GM12892 (cell line): Measurements from ENCODE around the gene PRDM16.

Experiments
- DNase-seq: peaks from one replicate; pipeline ENCODE4 v3.0.0; 2011; ENCODE audit not compliant: insufficient read length
- FAIRE-seq: peaks from 2 replicates; lab custom pipeline; 2011; peaks lifted over from hg19 to GRCh38; lab: Jason Lieb, UNC
- POLR2A ChIP-seq: IDR thresholded peaks from 2 replicates; pipeline ENCODE4 v1.6.1; 2011; ENCODE audit warnings: low read depth, low read length, control low read depth
- POLR2AphosphoS5 ChIP-seq: IDR thresholded peaks from 2 replicates; pipeline ENCODE4 v1.6.1; 2011; ENCODE audit warnings: low read depth, low read length, control low read depth
- TAF1 ChIP-seq: IDR thresholded peaks from 2 replicates; pipeline ENCODE4 v1.6.1; 2011; ENCODE audit warnings: low read depth, mild to moderate bottlenecking, control low read depth, low read length, borderline replicate concordance

The PRDM16 gene

DNA sequence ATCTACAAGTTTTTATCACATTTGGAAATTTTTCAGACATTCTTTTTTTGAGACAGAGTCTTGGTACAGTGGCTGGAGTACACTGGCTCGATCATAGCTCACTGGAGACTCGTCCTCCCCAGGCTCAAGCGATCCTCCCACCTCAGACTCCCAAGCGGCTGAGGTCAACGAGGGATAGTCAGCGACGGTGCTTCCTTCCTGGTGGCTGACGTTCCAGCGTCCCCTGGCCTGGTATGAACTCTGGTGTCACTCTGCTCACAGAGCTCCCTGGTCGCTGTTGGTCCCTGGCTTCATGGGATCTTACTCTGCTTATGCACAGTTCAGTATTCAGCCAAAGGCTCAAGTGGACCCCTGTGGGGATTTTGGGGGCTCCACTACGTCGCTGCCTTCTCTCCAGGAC is 382.0 kb downstream of the PRDM16 start:
- DNase-seq (no peak), FAIRE-seq (no peak)
- TF ChIP-seq TAF1 (no peak), POLR2AphosphoS5 (no peak), POLR2A (no peak)

DNA sequence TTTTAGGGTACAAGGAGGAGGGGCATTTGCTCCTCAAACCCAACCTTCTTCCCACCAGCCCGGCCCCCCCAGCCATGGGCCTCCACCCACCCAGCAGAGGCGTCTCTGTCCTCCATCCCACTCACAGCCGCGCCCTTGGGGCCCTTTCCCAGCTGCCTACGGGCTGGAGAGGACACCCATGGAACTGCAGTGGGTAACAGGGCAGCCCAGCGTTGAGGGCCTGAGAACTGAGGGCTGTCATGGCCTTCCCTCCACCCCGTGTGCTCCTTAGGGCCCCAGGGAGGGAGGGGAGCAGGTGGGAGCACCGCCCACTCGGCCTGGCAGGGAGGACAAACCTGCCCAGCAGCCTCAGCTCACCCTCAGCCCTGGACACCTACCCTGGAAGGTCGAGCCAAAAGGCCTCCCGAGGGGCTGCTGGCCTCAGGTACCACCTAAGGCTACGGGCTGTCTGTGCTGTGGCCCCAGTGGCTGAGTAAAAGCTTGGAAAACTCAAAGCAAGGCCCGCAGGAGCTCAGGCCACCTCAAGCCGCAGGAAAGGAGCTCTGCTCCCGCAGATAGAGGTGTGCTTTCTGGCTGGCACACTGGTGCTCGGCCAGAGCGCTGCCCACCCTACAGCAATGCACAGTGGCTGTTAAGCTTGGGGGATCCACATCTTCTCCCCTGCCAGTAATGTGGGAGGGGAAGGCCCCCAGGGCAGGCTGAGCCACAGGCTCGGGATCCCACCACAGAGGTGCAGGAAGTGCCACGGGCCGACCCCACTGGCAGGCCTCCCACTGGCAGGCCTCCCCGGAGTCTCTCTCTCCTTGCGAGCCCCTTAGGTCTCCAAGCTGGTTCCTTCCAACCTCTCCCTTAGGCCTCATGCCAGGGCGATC is 383.2 kb downstream of the PRDM16 start:
- TF ChIP-seq TAF1 (no peak), POLR2AphosphoS5 (no peak), POLR2A (no peak)
- FAIRE-seq (no peak), DNase-seq (no peak)

DNA sequence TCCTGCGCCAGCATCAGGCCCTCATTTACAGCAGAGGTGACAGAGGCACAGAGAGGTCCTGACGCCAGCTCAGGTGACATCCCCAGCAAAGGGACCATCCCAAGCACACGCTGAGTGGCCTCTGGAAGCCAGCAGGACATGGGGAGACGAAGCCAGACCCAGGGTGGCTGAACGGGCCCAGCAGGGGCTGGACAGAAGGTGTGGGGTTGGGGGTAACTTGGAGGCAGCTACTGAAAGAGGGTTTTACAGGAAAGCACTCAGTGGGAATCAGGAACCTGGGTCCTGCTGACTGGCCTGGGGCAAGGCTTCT is 383.8 kb downstream of the PRDM16 start:
- DNase-seq (no peak), FAIRE-seq (no peak)
- TF ChIP-seq TAF1 (no peak), POLR2AphosphoS5 (no peak), POLR2A (no peak)

DNA sequence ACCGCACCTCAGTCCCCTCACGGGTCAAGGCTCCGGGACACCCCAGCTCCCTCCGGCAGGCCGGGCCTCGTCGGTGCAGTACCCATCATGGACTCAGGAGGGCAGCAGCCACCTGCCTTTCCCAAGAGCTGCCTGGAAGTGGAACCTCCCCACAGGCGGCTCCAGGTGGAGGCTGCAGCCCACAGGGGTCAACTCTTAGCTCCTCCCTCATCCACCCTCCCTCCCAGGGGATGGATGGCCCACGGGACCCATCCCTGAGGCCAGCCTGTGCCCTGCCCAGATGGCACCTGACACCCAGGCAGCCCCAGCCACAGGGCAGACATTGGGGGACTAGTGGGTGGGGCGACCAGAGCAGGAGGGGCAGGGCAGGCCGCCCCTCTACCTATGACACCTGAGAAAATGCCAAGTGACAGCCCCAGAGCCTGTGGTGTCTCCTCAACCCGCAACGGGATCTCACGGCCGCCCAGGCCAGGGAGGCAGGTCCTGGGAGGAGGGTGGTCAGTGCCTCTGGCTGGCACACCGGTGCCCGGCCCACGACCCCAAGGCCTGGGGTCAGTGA is 384.3 kb downstream of the PRDM16 start:
- DNase-seq, result peak; percentile 89
- no peak for FAIRE-seq
- TF ChIP-seq POLR2AphosphoS5, result no peak

DNA sequence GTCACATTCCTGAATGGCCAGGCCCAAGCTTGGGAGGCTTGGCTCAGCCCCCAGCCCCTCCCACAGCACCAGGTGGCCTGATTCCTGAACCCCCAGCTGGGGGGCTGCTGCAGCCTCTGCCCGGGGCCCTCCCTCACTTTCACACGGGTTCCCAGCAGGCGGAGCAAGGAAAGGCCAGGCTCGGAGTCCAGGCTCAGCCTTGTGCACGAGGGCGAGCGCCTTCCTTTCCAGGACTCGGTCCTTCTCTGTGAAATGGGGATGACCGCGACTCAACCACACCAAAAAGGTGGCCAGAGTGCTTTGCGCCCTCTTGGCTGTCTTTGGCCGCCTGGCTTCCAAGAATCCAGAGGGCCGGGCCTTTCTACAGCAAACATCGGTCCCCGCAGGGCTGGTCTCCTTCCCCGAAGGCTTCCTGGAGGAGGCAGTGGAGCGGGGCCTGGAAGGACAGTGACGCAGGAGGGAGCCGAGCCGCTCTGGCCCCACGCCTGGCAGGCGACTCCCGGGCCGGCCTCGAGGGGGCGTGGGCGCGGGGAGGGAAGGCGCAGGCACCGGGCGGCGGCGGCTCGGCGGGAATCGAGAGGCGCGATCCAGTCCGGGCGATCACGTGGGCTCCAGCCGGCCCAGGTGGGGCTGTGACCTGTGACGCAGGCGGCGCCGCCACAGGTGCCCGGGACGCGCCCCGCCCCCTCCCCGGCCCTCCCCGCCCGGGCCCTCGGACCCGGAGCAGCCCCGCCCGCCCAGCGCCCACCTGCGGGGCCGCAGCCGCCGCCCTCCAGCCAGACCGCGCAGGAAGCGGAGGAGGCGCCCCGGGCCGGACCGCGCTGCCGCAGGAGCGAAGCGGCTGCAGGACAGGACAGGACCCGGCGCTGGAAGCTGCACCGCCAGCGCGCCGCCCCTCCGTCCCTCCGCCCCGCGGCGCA is 385.1 kb downstream of the PRDM16 start, which contains the start of gene ARHGEF16:
Gene ARHGEF16 (plus strand): TSS at position 775 of the 920 bp plus-strand sequence. CDS start 8,420 bp downstream, outside the sequence.
- FAIRE-seq (no peak), DNase-seq (no peak)
- TF ChIP-seq POLR2A, result no peak
- no peak for TF ChIP-seq POLR2AphosphoS5
- no peak for TF ChIP-seq TAF1

DNA sequence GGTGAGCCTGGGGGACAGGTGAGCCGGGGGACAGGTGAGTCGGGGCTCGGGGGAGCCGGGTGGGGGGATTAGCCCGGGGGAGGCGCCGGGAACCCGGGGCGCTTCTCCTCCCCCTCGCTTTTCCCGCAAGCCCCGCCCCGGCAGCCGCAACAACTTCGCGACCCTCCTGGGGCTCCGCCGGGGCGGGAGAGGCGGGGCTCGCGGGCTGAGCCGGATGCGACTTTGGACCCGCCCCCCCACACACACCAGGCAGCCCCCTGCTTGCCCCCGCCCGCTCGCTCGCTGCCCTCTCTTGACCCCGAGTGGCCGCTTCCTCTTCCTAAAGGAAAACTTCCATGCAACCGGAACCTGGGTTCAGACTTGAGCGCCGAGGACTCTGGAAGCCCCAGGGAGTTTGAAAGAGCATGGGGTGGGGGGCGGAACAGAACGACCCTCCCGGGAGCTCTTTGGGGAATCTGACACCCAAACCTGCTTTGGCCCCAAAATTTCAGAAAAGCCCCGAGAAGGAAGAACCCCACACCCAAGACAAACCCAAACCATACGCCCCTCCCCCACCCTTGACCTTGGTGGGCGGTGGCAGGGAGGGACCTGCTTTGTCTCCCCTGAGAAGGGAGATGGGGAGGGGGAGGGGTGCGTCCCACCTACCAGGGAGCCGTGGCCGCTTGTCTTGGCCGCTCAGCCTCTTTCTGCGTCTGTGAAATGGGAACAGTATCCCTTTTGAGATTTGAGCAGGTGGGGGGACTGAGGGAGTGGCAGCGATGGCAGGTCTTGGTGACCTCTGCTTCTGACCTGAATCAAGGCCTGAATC is 386.0 kb downstream of the PRDM16 start:
- DNase-seq (no peak), FAIRE-seq (no peak)

DNA sequence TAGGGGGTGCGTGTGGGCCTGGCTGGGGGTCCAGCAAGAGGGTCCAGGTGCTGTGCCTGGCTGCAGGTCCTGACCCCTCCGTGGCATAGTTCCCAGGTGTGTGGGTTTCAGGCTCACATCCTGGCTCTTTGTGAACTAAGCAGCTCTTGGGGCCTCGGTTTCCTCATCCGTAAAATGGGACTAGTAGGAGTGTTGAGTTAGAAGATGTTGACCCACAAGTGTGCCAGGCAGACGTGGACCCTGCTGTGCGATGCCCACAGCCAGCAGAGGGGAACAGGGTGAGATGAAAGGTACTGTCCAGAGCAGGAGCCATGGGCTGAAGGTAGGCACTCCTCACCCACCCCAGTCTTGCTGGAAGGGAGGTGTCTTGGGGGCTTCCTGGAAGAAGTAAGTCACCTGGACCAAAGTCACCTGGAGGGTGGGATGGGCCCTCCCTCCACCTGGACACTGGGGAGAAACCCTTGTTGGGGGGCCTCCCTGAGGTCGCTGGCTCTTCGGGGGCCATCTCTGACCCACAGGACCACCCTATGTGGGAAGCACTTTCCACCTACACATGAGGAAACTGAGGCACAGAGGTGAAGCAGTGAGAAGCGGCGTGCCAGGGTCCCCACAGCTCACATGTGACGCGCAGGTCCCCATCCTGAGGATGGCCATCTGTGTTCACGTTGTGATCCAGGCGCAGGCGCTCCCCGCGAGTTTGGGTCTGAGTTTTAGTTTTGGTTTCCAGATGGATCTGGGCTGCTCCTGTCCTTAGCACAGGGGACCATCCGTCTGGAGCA is 386.9 kb downstream of the PRDM16 start:
- no peak for TF ChIP-seq POLR2A
- TF ChIP-seq TAF1, result no peak
- no peak for TF ChIP-seq POLR2AphosphoS5
- FAIRE-seq, result no peak
- no peak for DNase-seq

More for the DNA sequence above, 386.0 kb downstream of the PRDM16 start:
- no peak for TF ChIP-seq POLR2AphosphoS5
- TF ChIP-seq POLR2A, result no peak
- TF ChIP-seq TAF1, result no peak

DNA sequence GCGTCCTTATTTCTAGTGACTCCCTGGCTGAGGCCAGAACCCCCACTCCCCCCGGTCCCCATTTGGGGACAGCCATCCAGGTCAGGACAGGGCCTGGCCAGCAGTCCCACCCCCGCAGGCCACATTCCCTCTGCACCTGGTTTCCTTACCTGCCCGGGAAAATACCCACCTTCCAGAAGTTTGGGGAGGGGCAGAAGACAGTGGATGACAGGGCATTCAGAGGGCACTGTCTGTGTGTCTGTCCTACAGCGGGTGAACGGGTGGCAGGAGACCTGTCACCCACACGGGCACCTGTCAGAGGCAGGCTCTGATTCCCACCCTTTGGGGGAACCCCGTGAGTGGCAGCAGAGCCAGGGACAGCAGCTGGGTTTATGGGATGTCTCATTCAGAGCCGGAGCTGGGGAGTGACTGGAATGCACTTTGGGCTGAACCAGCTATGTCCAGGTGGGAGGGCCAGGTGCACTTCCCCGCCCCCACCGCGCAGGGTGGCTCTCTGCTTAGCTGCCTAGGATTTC is 387.5 kb downstream of the PRDM16 start:
- FAIRE-seq (no peak), DNase-seq (no peak)
- no peak for TF ChIP-seq POLR2AphosphoS5
- no peak for TF ChIP-seq POLR2A
- no peak for TF ChIP-seq TAF1

DNA sequence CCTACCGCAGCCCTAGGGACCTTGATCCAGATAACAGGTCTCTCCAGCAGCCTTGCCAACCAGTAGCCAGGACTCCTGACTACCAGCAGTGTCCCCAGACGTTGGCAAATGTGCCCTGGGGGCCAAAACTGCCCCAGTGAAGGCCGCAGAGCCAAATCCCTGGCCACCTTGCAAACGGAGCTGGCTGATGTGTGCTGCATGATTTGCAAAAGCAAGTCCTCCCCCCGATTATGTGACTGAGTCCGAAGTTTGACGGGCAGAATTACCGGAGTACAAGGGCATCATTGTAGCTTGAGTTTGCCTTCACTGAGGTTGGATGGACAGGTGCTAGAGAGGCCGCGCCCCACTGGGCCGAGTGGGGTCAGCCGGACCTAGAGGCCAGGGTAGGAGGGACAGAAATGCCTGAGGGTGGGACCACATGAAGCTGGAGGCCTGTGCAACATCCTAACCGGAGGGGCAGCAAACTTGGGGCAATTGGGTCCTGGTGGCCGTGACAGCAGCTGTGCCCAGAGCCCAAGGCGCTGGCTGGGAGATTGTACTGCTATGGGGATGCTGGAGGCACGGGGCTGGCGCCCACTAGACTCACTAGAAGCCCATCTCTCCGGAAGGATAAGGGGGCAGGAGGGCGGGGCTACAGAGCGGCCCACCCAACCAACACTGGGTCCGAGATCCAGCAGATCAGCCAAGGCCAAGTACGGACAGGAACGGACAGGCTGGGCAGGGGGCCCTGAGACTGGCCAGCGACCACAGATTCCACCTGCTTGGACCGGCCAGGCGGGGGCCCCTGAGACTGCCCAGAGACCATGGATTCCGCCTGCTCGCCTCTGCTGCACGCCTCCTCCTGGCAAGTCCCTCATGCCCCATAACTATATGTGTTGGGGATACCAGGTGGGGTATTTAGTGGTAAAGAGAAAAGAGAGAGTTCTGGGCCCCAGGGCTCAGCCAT is 388.2 kb downstream of the PRDM16 start:
- DNase-seq (no peak), FAIRE-seq (no peak)
- TF ChIP-seq POLR2A, result no peak
- TF ChIP-seq TAF1, result no peak
- TF ChIP-seq POLR2AphosphoS5, result no peak
